Erythroblast (primary cell): ENCODE data around the gene HJV.

Experiments
- GATA1 ChIP-seq: IDR thresholded peaks from 2 replicates; pipeline ENCODE4 v1.6.1; 2011; ENCODE audit warnings: low read depth, mild to moderate bottlenecking, control low read depth, low read length, moderate library complexity
- POLR2A ChIP-seq: IDR thresholded peaks from 2 replicates; pipeline ENCODE4 v1.6.1; 2011; ENCODE audit warnings: mild to moderate bottlenecking, low read length

GRCh38 chr1:145986551-145986950, 35.0 kb downstream of the HJV start:
- TF ChIP-seq POLR2A (no peak), GATA1 (no peak)
